ENCODE data around the gene LRRC8D. TPM values are rescaled to one million over a fixed set of nuclear protein-coding genes. Genes with fewer than 3 reads are reported as not detected.

The LRRC8D gene
- total and polyA plus RNA-seq, 2 of the 4 experiments (the other 2 are of a cell fraction): 34.1 to 35.3 TPM

DNA sequence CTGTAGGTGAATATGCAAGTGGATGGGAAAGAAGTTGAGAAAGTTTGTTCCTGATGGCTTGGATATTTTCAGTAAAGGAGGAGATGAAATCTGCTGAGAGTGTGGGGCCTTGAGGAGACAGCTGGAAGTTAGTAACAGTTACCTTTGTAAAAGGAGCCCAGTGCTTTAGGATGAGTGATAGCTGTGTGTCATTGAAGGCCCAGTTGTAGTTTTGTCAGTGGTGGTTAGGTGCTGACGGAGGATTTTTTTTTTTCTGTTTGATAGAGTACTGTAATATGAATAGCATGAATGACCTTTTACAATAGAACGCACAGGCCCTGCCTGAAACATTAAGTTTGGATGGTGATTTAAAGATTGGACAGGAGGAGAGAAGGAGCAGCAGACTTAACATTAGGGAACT lies 33.3 kb downstream of the LRRC8D start:
- H4K91ac ChIP-seq (ENCODE audit: insufficient read depth, low read depth, low read length): no peak overlapping the region
- WGBS, 2 experiments (ENCODE audit: extremely low coverage in 2 of 2, insufficient read length in 1 of 2): no CpG with 5 or more reads among the region's 2 CpGs
- 0 out of 3 replicates have a peak overlapping the region, but pooled peaks have one; percentile 55 for H2BK15ac ChIP-seq (ENCODE audit: low read depth, low read length)
- 0 out of 2 replicates have a peak overlapping the region, but pooled peaks have one; percentile 31 for H4K5ac ChIP-seq (ENCODE audit: low read depth, low read length)
- BruUV-seq (replicated peaks): no TSS peak
- TF ChIP-seq RCOR1 (IDR thresholded peaks at IDR 0.05; ENCODE audit: insufficient replicate concordance, low read length) (no peak), NFE2L2 (IDR thresholded peaks at IDR 0.05; ENCODE audit: low read depth, low read length) (no peak), SMC3 (IDR thresholded peaks at IDR 0.05; ENCODE audit: low read depth, low read length) (no peak), BHLHE40 (IDR thresholded peaks at IDR 0.05; ENCODE audit: low read depth, low read length) (no peak), RFX5 (IDR thresholded peaks at IDR 0.05; ENCODE audit: low read depth, low read length) (no peak), MAZ (IDR thresholded peaks at IDR 0.05; ENCODE audit: borderline replicate concordance, low read depth, low read length) (no peak)
- TF ChIP-seq, protein P1, sequence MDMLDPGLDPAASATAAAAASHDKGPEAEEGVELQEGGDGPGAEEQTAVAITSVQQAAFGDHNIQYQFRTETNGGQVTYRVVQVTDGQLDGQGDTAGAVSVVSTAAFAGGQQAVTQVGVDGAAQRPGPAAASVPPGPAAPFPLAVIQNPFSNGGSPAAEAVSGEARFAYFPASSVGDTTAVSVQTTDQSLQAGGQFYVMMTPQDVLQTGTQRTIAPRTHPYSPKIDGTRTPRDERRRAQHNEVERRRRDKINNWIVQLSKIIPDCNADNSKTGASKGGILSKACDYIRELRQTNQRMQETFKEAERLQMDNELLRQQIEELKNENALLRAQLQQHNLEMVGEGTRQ (IDR thresholded peaks at IDR 0.05; ENCODE audit: low read depth, low read length): no peak
- H3K27ac ChIP-seq (ENCODE audit: insufficient read depth, low read length): no peak overlapping the region
- peaks cover 4% of the 10 kb centered on the region; the same call in 1 of the 2 replicates for H3K4me1 ChIP-seq (ENCODE audit: control insufficient read depth, insufficient read depth, low read length)
- no peak overlapping the region for H3K4me2 ChIP-seq (ENCODE audit: low read depth, low read length)
- no peak overlapping the region for H2AFZ ChIP-seq (replicated peaks; ENCODE audit: low read length, poor library complexity)
- H3K4me3 ChIP-seq (ENCODE audit: insufficient read depth, low read depth, low read length): no peak overlapping the region
- CTCF ChIA-PET: interaction anchor here (0.5 kb wide), 1 partner anchor 40 kb away, joined by 3 read pairs; no protein-coding TSS in a partner anchor
- POLR2A ChIA-PET (ENCODE audit: unreplicated experiment): no interaction called here
- no peak overlapping the region for H3K56ac ChIP-seq (ENCODE audit: extremely low read depth, insufficient read depth, low read length)
- H3K9ac ChIP-seq (ENCODE audit: low read depth, low read length): no peak overlapping the region
- H3K18ac ChIP-seq (ENCODE audit: low read depth, low read length): no peak overlapping the region
- no peak for DNase-seq
- H2AK5ac ChIP-seq (ENCODE audit: low read depth, low read length): no peak overlapping the region
- H2BK20ac ChIP-seq (ENCODE audit: low read depth, low read length): no peak overlapping the region
- intact Hi-C loops (cut with micrococcal nuclease): no loop called here
- H3K79me1 ChIP-seq (ENCODE audit: low read depth in 1 of 2, low read length in 2 of 2): peaks cover 32 to 55% of the 10 kb centered on the region in 2 experiments
- H3K9me1 ChIP-seq (ENCODE audit: insufficient read depth, low read length): peaks cover 4% of the 10 kb centered on the region; the same call in 1 of the 2 replicates
- H3K9me3 ChIP-seq (ENCODE audit: control insufficient read depth, insufficient read depth, low read length): no peaks in the 10 kb centered on the region
- H3K4ac ChIP-seq (ENCODE audit: low read depth, low read length): no peak overlapping the region
- dilution Hi-C loops (cut with HindIII; ENCODE audit: low sequenced_read_pairs, unreplicated experiment): no loop called here
- peaks cover 5% of the 10 kb centered on the region; the same call in 1 of the 2 replicates for H3K36me3 ChIP-seq (ENCODE audit: control insufficient read depth, insufficient read depth, low read length)
- no peak for ATAC-seq (ENCODE audit: low read depth)
- H2BK5ac ChIP-seq (ENCODE audit: low read depth, low read length, poor library complexity, severe bottlenecking): no peak overlapping the region
- H4K20me1 ChIP-seq (ENCODE audit: insufficient read depth, low read length): no peaks in the 10 kb centered on the region
- no peak overlapping the region for H2AK9ac ChIP-seq (replicated peaks; ENCODE audit: low read depth, low read length, poor library complexity)
- no peak overlapping the region for H4K8ac ChIP-seq (ENCODE audit: low read depth in 2 of 2, low read length in 2 of 2)
- no peak overlapping the region for H2BK120ac ChIP-seq (ENCODE audit: low read depth, low read length)
- H3K23ac ChIP-seq (ENCODE audit: low read depth, low read length): no peak overlapping the region; the same call in 1 of the 2 replicates
- in situ Hi-C loops (cut with MboI; ENCODE audit: low sequenced_read_pairs): no loop called here
- no peak overlapping the region for H3K14ac ChIP-seq (replicated peaks; ENCODE audit: low read depth, low read length)
- H3K27me3 ChIP-seq (ENCODE audit: control insufficient read depth, insufficient read depth, low read length): no peaks in the 10 kb centered on the region
